Natural killer cell (primary cell): Measurements from ENCODE around the gene NKAIN4. TPM values are rescaled to one million over a fixed set of nuclear protein-coding genes. Genes with fewer than 3 reads are reported as not detected.
"Not testable (repeated sequence)": the region's sequence is repeated elsewhere in the genome, so short reads cannot be mapped to it uniquely, and the experiment has no call there.

ENCODE experiments used
- ATAC-seq, 3 donors: fragments of 150-1000 bp in 2 of 3; fragments of 200-7000 bp in 1 of 3; cut with Tn5 transposase; 1 replicate in 1 of 3; 2 replicates in 2 of 3; pipeline ENCODE4 v1.10.0; 2021; ENCODE audit warnings: mild to moderate bottlenecking in 2 of 3, moderate library complexity in 2 of 3
- DNase-seq, 2 donors: peaks; one replicate each; pipeline versions ENCODE4 v3.0.0 to v3.0.0-alpha.2; 2013 to 2021; ENCODE audit warnings: mixed read lengths in 1 of 2
- H3K27ac ChIP-seq: one replicate; pipeline ENCODE4 v1.5.1; 2013; ENCODE audit warnings: mild to moderate bottlenecking, low read length
- H3K27me3 ChIP-seq: one replicate; pipeline ENCODE4 v1.6.1; 2013; ENCODE audit warnings: low read length; ENCODE audit not compliant: control insufficient read depth, insufficient read depth
- H3K36me3 ChIP-seq: one replicate; pipeline ENCODE4 v1.6.1; 2013; ENCODE audit warnings: low read length; ENCODE audit not compliant: control insufficient read depth, insufficient read depth
- H3K4me1 ChIP-seq: one replicate; pipeline ENCODE4 v1.6.1; 2013; ENCODE audit warnings: low read length; ENCODE audit not compliant: control insufficient read depth, insufficient read depth
- H3K4me3 ChIP-seq: one replicate; pipeline ENCODE4 v1.5.1; 2013; ENCODE audit warnings: low read length
- H3K9me3 ChIP-seq: one replicate; pipeline ENCODE4 v1.6.1; 2013; ENCODE audit warnings: low read length; ENCODE audit not compliant: control insufficient read depth, insufficient read depth
- H3K27ac Mint-ChIP-seq, 2 donors: one replicate each; pipeline ENCODE4 v1.8.0; 2022; ENCODE audit warnings: mild to moderate bottlenecking in 2 of 2, mixed read lengths in 2 of 2, moderate library complexity in 1 of 2
- H3K27me3 Mint-ChIP-seq, 2 donors: one replicate each; pipeline ENCODE4 v1.8.0; 2022; ENCODE audit warnings: low read depth in 2 of 2, mixed read lengths in 2 of 2
- H3K36me3 Mint-ChIP-seq: one replicate; pipeline ENCODE4 v1.8.0; 2022; ENCODE audit warnings: mixed read lengths
- H3K4me1 Mint-ChIP-seq, 2 donors: one replicate each; pipeline ENCODE4 v1.8.0; 2022; ENCODE audit warnings: mixed read lengths in 2 of 2
- H3K4me3 Mint-ChIP-seq: one replicate; pipeline ENCODE4 v1.8.0; 2022; ENCODE audit warnings: mild to moderate bottlenecking, moderate library complexity, mixed read lengths
- H3K9me3 Mint-ChIP-seq, 2 donors: one replicate each; pipeline ENCODE4 v1.8.0; 2022; ENCODE audit warnings: mixed read lengths in 2 of 2
- WGBS: methylation state at CpG from one replicate; pipeline ENCODE4 v1.1.7; 2013; ENCODE audit warnings: missing lambda C conversion rate; ENCODE audit not compliant: insufficient coverage; 5-methylcytosine and 5-hydroxymethylcytosine counted together
- intact Hi-C: fragments of 100-400 bp; cut with micrococcal nuclease; formaldehyde crosslinking; loops from one replicate; pipeline ENCODE4 v1.14.2; 2022
- total RNA-seq, 4 donors: library from RNA; stranded (reverse); fragments of 120-200 nt in 1 of 4; gene quantifications; one replicate each; pipeline versions ENCODE4 v1.2.3 to v1.2.4, GENCODE V29; 2013 to 2022
- TF ChIP-seq, protein P1 (sequence below): fragments of 200-600 bp; IDR thresholded peaks from one replicate; pipeline ENCODE4 v1.8.0; 2022; ENCODE audit warnings: antibody characterized with exemption

The NKAIN4 gene
- total RNA-seq, 3 donors from 2014 or later (not counting 1 experiment from before 2014, with no cell fraction given): not detected

- Histone ChIP-seq H3K27ac (no peak overlapping the region), H3K4me1 (no peaks in the 10 kb centered on the region), H3K9me3 (no peaks in the 10 kb centered on the region), H3K27me3 (no peaks in the 10 kb centered on the region), H3K4me3 (no peak overlapping the region), H3K36me3 (no peaks in the 10 kb centered on the region)
- Mint-ChIP-seq H3K4me1 (no peaks in the 10 kb centered on the region), H3K27me3 (peaks cover 0 to 10% of the 10 kb centered on the region in 2 donors), H3K9me3 (no peaks in the 10 kb centered on the region), H3K36me3 (no peaks in the 10 kb centered on the region), H3K4me3 (no peak overlapping the region), H3K27ac (no peak overlapping the region)
- DNase-seq (no peak), ATAC-seq (no peak)
- intact Hi-C loops: no loop called here
- 86% methylated on average over 7 of the region's 7 CpGs for WGBS
- TF ChIP-seq, protein P1, sequence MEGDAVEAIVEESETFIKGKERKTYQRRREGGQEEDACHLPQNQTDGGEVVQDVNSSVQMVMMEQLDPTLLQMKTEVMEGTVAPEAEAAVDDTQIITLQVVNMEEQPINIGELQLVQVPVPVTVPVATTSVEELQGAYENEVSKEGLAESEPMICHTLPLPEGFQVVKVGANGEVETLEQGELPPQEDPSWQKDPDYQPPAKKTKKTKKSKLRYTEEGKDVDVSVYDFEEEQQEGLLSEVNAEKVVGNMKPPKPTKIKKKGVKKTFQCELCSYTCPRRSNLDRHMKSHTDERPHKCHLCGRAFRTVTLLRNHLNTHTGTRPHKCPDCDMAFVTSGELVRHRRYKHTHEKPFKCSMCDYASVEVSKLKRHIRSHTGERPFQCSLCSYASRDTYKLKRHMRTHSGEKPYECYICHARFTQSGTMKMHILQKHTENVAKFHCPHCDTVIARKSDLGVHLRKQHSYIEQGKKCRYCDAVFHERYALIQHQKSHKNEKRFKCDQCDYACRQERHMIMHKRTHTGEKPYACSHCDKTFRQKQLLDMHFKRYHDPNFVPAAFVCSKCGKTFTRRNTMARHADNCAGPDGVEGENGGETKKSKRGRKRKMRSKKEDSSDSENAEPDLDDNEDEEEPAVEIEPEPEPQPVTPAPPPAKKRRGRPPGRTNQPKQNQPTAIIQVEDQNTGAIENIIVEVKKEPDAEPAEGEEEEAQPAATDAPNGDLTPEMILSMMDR: no peak
Observed at GRCh38 chr20:63222541-63222940, 31.7 kb downstream of the NKAIN4 start.

DNA sequence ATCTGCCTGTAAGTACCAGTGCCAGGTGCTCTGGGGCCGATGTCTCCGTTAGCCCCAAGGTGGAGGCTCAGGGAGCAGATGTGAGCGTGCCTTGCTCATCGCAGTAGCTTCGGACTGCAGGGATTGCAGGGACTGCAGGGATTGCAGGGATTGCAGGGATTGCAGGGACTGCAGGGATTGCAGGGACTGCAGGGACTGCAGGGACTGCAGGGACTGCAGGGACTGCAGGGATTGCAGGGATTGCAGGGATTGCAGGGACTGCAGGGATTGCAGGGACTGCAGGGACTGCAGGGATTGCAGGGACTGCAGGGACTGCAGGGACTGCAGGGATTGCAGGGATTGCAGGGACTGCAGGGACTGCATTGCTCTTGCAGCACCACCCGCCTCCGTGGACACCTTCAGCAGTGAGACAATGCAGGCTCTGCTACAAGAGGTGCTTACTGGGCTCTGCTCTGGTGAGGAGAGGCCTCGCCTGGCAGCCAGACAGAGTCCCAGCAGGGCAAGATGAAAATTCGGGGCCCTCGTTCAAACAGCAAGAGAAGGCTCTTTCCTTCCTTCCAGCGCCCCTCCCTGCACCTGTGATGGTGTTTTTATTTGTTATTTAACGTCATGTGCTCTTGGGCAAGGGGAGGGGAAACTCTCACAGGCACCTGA, 32.7 kb downstream of the NKAIN4 start:
- H3K27me3 Mint-ChIP-seq, H3K9me3 Mint-ChIP-seq, H3K36me3 Mint-ChIP-seq, H3K9me3 ChIP-seq, H3K4me3 Mint-ChIP-seq, H3K4me1 Mint-ChIP-seq, H3K4me1 ChIP-seq, H3K27ac Mint-ChIP-seq, H3K27ac ChIP-seq, ATAC-seq, H3K4me3 ChIP-seq, H3K27me3 ChIP-seq, DNase-seq, intact Hi-C loops, H3K36me3 ChIP-seq: not testable (repeated sequence)
- 78% methylated on average over 11 of the region's 12 CpGs for WGBS

DNA sequence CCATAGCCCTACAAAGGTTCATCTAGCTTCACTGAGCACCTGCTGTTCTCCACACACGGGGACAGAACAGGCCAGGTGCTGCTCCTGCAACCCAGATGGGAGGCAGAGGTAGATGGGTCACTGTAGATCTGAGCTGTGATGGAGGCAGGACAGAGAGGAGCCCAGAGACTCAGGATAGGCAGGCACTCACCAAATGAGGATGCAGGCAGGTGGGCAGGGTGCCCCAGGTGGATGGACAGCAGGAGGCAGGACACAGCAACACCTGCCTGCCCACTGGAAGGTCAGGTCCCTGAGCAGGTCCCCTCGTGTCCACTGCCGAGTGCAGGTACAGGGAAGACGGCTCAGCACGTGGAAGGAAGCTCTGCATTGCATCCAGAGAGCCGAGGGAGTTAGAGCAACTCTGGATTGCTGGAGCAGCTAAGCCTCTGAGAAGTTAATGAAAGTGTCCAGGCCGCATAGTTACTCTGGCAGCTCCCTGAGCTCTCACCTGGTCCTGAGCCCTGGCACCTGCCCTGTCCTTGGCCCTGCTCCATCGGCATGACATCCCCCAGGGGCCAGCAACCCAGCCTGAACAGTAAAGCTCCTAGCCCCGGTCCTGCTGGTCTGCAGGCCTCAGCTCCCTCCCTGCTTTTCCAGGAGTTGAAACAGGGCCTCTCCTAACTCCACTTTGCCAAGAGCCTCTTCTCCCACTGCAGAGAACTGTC, 33.4 kb downstream of the NKAIN4 start:
- DNase-seq (no peak), ATAC-seq (no peak)
- Histone ChIP-seq H3K4me3 (no peak overlapping the region), H3K4me1 (peaks cover 8% of the 10 kb centered on the region), H3K36me3 (no peaks in the 10 kb centered on the region), H3K27me3 (no peaks in the 10 kb centered on the region), H3K27ac (no peak overlapping the region), H3K9me3 (no peaks in the 10 kb centered on the region)
- WGBS: 75% methylated on average over 9 of the region's 9 CpGs
- peaks cover 0 to 6% of the 10 kb centered on the region in 2 donors for H3K4me1 Mint-ChIP-seq
- H3K36me3 Mint-ChIP-seq: no peaks in the 10 kb centered on the region
- H3K4me3 Mint-ChIP-seq: no peak overlapping the region
- H3K27ac Mint-ChIP-seq: no peak overlapping the region
- H3K9me3 Mint-ChIP-seq: no peaks in the 10 kb centered on the region
- intact Hi-C loops: no loop called here
- peaks cover 0 to 10% of the 10 kb centered on the region in 2 donors for H3K27me3 Mint-ChIP-seq
- TF ChIP-seq, protein P1: no peak

GRCh38 chr20:63219866-63220521, 34.3 kb downstream of the NKAIN4 start:
- H3K36me3 Mint-ChIP-seq: no peaks in the 10 kb centered on the region

More at GRCh38 chr20:63219866-63220521, 34.3 kb downstream of the NKAIN4 start:
- Histone ChIP-seq H3K36me3 (no peaks in the 10 kb centered on the region), H3K4me3 (no peak overlapping the region), H3K9me3 (no peaks in the 10 kb centered on the region), H3K27ac (no peak overlapping the region), H3K27me3 (no peaks in the 10 kb centered on the region), H3K4me1 (peaks cover 14% of the 10 kb centered on the region)
- TF ChIP-seq, protein P1: no peak
- ATAC-seq: no peak
- no peak overlapping the region for H3K27ac Mint-ChIP-seq
- H3K4me3 Mint-ChIP-seq: no peak overlapping the region
- peaks cover 5 to 12% of the 10 kb centered on the region in 2 donors for H3K4me1 Mint-ChIP-seq
- 86% methylated on average over 21 of the region's 25 CpGs for WGBS
- intact Hi-C loops: no loop called here
- DNase-seq: no peak
- no peaks in the 10 kb centered on the region for H3K9me3 Mint-ChIP-seq
- H3K27me3 Mint-ChIP-seq: peaks cover 0 to 10% of the 10 kb centered on the region in 2 donors
